HepG2 (cell line): ENCODE data around the gene ATP6V0A1. TPM values are rescaled to one million over a fixed set of nuclear protein-coding genes. Genes with fewer than 3 reads are reported as not detected.

ENCODE experiments used
- AGO2 ChIP-seq: fragments of 200-400 bp; formaldehyde crosslinking; optimal IDR thresholded peaks from 2 replicates; pipeline ENCODE3; 2017; ENCODE audit warnings: mild to moderate bottlenecking, low read depth, low read length, moderate library complexity
- ARID2 ChIP-seq: sonication (generic); formaldehyde crosslinking; IDR thresholded peaks from 2 replicates; pipeline ENCODE4 v1.8.1; 2022; ENCODE audit warnings: mild to moderate bottlenecking, missing genetic modification reagents, borderline replicate concordance
- ATF7 ChIP-seq, 2 experiments: fragments of 450-650 bp in 1 of 2; sonication (generic) in 1 of 2; formaldehyde crosslinking in 1 of 2; IDR thresholded peaks; 2 replicates each; pipeline versions ENCODE4 v1.4.0 to v1.6.1; 2016 to 2020; ENCODE audit warnings: antibody characterized with exemption in 1 of 2, mild to moderate bottlenecking in 1 of 2, missing genetic modification reagents in 1 of 2
- BORCS8-MEF2B ChIP-seq: sonication (generic); formaldehyde crosslinking; IDR thresholded peaks from 2 replicates; pipeline ENCODE4 v1.8.0; 2022; ENCODE audit warnings: mild to moderate bottlenecking, missing genetic modification reagents
- CBX1 ChIP-seq: IDR thresholded peaks from one replicate; pipeline ENCODE4 v1.6.1; 2016; ENCODE audit warnings: antibody characterized with exemption, low read depth
- GZF1 ChIP-seq: sonication (generic); formaldehyde crosslinking; IDR thresholded peaks from 2 replicates; pipeline ENCODE4 v1.5.1; 2020; ENCODE audit warnings: mild to moderate bottlenecking, missing genetic modification reagents
- HNRNPK ChIP-seq: fragments of 200-400 bp; formaldehyde crosslinking; IDR thresholded peaks from 2 replicates; pipeline ENCODE4 v1.6.1; 2018; ENCODE audit warnings: low read length, low read depth, moderate library complexity, mild to moderate bottlenecking; ENCODE audit not compliant: poor library complexity, severe bottlenecking
- IRF2 ChIP-seq: IDR thresholded peaks from 2 replicates; pipeline ENCODE4 v1.6.1; 2018; ENCODE audit warnings: missing genetic modification reagents, missing compliant biosample characterization
- MED8 ChIP-seq: sonication (generic); formaldehyde crosslinking; IDR thresholded peaks from 2 replicates; pipeline ENCODE4 v1.8.1; 2023; ENCODE audit warnings: mild to moderate bottlenecking, missing genetic modification reagents; ENCODE audit not compliant: insufficient replicate concordance
- MZF1 ChIP-seq: sonication (generic); formaldehyde crosslinking; IDR thresholded peaks from 2 replicates; pipeline ENCODE4 v1.8.1; 2023; ENCODE audit warnings: mild to moderate bottlenecking, missing genetic modification reagents, borderline replicate concordance
- NR2F6 ChIP-seq, 2 experiments: IDR thresholded peaks; 2 replicates each; pipeline ENCODE4 v1.6.1; 2016; ENCODE audit warnings: antibody characterized with exemption in 1 of 2, mild to moderate bottlenecking in 1 of 2
- PRMT3 ChIP-seq: sonication (generic); formaldehyde crosslinking; IDR thresholded peaks from 2 replicates; pipeline ENCODE4 v1.8.1; 2022; ENCODE audit warnings: low read depth, mild to moderate bottlenecking, moderate library complexity, missing genetic modification reagents, borderline replicate concordance
- TGIF2 ChIP-seq: IDR thresholded peaks from 2 replicates; pipeline ENCODE4 v1.6.1; 2016; ENCODE audit warnings: control low read depth, missing compliant biosample characterization
- TP53 ChIP-seq: sonication (generic); formaldehyde crosslinking; conservative IDR thresholded peaks from 2 replicates; pipeline ENCODE4 v1.4.0; 2020; ENCODE audit warnings: missing genetic modification reagents
- ZBTB7A ChIP-seq: sonication (generic); formaldehyde crosslinking; IDR thresholded peaks from 2 replicates; pipeline ENCODE4 v1.8.0; 2022; ENCODE audit warnings: mild to moderate bottlenecking, missing genetic modification reagents
- ZBTB7B ChIP-seq: sonication (generic); formaldehyde crosslinking; IDR thresholded peaks from 2 replicates; pipeline ENCODE4 v1.4.0; 2020; ENCODE audit warnings: missing genetic modification reagents
- ZNF230 ChIP-seq: sonication (generic); formaldehyde crosslinking; IDR thresholded peaks from 2 replicates; pipeline ENCODE4 v1.4.0; 2020; ENCODE audit warnings: mild to moderate bottlenecking, missing genetic modification reagents
- ZNF335 ChIP-seq: sonication (generic); formaldehyde crosslinking; IDR thresholded peaks from 2 replicates; pipeline ENCODE4 v1.4.0; 2020; ENCODE audit warnings: missing genetic modification reagents
- ZNF484 ChIP-seq: sonication (generic); formaldehyde crosslinking; IDR thresholded peaks from 2 replicates; pipeline ENCODE4 v1.5.1; 2020; ENCODE audit warnings: mild to moderate bottlenecking, low read depth, missing genetic modification reagents, borderline replicate concordance
- ZNF564 ChIP-seq: sonication (generic); formaldehyde crosslinking; IDR thresholded peaks from 2 replicates; pipeline ENCODE4 v1.8.1; 2023; ENCODE audit warnings: mild to moderate bottlenecking, missing genetic modification reagents
- ZNF713 ChIP-seq: sonication (generic); formaldehyde crosslinking; IDR thresholded peaks from 2 replicates; pipeline ENCODE4 v1.4.0; 2020; ENCODE audit warnings: mild to moderate bottlenecking, missing genetic modification reagents
- ZNF768 ChIP-seq: sonication (generic); formaldehyde crosslinking; IDR thresholded peaks from 2 replicates; pipeline ENCODE4 v1.4.0; 2020; ENCODE audit warnings: missing genetic modification reagents
- polyA plus RNA-seq, 8 experiments: library from polyadenylated mRNA; depleted of rRNA in 3 of 8; stranded (reverse) in 7 of 8; unstranded in 1 of 8; fragments of >200 nt; fragmentation: Illumina TruSeq in 4 of 8; extraction: Trizol in 4 of 8; gene quantifications; 2 replicates each; pipeline versions ENCODE4 v1.2.1 to v1.2.3, GENCODE V29; 2011 to 2016; ENCODE audit warnings: low read depth in 4 of 8, missing spikeins in 1 of 8, mixed read lengths in 1 of 8; ENCODE audit not compliant: insufficient read depth in 1 of 8
- total RNA-seq, 5 experiments: library from RNA; depleted of rRNA; stranded (reverse); fragments of >200 nt; fragmentation: Illumina TruSeq; extraction: Trizol; gene quantifications; 2 replicates each; pipeline ENCODE4 v1.2.3, GENCODE V29; 2016; ENCODE audit warnings: low read depth in 1 of 5
- TF ChIP-seq, protein P1 (sequence below): sonication (generic); formaldehyde crosslinking; IDR thresholded peaks from 2 replicates; pipeline ENCODE4 v1.8.1; 2023; ENCODE audit warnings: mild to moderate bottlenecking, missing genetic modification reagents
- TF ChIP-seq, protein P2 (sequence below): sonication (generic); formaldehyde crosslinking; IDR thresholded peaks from 2 replicates; pipeline ENCODE4 v1.4.0; 2020; ENCODE audit warnings: missing genetic modification reagents
- TF ChIP-seq, protein P3 (sequence below): sonication (generic); formaldehyde crosslinking; IDR thresholded peaks from 2 replicates; pipeline ENCODE4 v1.8.1; 2023; ENCODE audit warnings: mild to moderate bottlenecking, missing genetic modification reagents

Gene ATP6V0A1
- total and polyA plus RNA-seq, 2 of the 13 experiments (the other 11 are each of a cell fraction or from before 2014, with no cell fraction given): 27.9 to 54.1 TPM

DNA sequence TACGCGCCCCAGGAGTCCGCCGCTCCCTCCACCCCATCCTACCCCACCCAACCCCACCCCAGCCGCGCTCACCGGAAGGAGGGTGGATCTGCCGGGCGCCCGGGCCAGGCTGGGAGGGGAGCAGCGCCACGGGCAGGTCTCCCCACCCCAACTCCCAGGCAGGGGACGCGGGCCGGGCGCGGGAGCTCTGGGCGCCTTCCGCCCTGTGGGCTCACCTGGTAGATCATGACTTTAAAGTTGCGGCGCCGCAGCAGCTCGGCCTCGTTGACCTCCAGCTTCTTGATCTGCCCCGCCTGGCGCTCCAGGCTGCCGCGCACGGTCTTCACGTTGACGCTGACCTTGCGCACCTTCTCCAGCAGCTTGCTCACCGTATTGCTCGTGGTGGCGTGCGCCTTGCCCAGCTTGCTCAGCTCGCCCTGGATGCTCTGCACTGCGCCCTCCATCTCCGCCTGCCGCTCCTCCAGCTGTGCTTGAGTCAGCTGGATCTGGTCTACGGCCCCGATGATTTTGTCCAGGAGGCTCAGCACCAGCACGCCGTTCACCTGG lies 36.2 kb upstream of the ATP6V0A1 start (continued):
- TF ChIP-seq ZNF484 (CRISPR knock-in tag): peak; percentile 86; the same call in 1 of the 2 replicates
- TF ChIP-seq, protein P1, sequence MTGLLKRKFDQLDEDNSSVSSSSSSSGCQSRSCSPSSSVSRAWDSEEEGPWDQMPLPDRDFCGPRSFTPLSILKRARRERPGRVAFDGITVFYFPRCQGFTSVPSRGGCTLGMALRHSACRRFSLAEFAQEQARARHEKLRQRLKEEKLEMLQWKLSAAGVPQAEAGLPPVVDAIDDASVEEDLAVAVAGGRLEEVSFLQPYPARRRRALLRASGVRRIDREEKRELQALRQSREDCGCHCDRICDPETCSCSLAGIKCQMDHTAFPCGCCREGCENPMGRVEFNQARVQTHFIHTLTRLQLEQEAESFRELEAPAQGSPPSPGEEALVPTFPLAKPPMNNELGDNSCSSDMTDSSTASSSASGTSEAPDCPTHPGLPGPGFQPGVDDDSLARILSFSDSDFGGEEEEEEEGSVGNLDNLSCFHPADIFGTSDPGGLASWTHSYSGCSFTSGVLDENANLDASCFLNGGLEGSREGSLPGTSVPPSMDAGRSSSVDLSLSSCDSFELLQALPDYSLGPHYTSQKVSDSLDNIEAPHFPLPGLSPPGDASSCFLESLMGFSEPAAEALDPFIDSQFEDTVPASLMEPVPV: peak; percentile 67; the same call in 1 of the 2 replicates
- 0 out of 2 replicates have a peak, but pooled peaks have one; percentile 71 for TF ChIP-seq GZF1 (CRISPR knock-in tag)
- peak; percentile 15; the same call in 1 of the 2 replicates for TF ChIP-seq IRF2 (CRISPR knock-in tag)
- peak; percentile 61; the same call in 1 of the 2 replicates for TF ChIP-seq PRMT3 (CRISPR knock-in tag)
- TF ChIP-seq TGIF2 (CRISPR knock-in tag): peak; percentile 44; the same call in 1 of the 2 replicates
- no peak for TF ChIP-seq ZNF335 (CRISPR knock-in tag)
- TF ChIP-seq AGO2: no peak
- peak; percentile 18; the same call in 1 of the 2 replicates for TF ChIP-seq BORCS8-MEF2B (CRISPR knock-in tag)
- TF ChIP-seq CBX1: no peak
- TF ChIP-seq ZBTB7B (CRISPR knock-in tag): no peak
- TF ChIP-seq, protein P2, sequence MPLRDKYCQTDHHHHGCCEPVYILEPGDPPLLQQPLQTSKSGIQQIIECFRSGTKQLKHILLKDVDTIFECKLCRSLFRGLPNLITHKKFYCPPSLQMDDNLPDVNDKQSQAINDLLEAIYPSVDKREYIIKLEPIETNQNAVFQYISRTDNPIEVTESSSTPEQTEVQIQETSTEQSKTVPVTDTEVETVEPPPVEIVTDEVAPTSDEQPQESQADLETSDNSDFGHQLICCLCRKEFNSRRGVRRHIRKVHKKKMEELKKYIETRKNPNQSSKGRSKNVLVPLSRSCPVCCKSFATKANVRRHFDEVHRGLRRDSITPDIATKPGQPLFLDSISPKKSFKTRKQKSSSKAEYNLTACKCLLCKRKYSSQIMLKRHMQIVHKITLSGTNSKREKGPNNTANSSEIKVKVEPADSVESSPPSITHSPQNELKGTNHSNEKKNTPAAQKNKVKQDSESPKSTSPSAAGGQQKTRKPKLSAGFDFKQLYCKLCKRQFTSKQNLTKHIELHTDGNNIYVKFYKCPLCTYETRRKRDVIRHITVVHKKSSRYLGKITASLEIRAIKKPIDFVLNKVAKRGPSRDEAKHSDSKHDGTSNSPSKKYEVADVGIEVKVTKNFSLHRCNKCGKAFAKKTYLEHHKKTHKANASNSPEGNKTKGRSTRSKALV (CRISPR knock-in tag): peak; percentile 99; the same call in 1 of the 2 replicates
- TF ChIP-seq ZNF768 (CRISPR knock-in tag): 0 out of 2 replicates have a peak, but pooled peaks have one; percentile 45
- 0 out of 2 replicates have a peak, but pooled peaks have one; percentile 58 for TF ChIP-seq ZBTB7A (CRISPR knock-in tag)
- TF ChIP-seq ZNF564 (CRISPR knock-in tag): 0 out of 2 replicates have a peak, but pooled peaks have one; percentile 55
- no peak for TF ChIP-seq ZNF230 (CRISPR knock-in tag)
- TF ChIP-seq HNRNPK: peak; percentile 23
- peak; percentile 25 for TF ChIP-seq MED8
- no peak for TF ChIP-seq TP53 (CRISPR knock-in tag)
- TF ChIP-seq NR2F6 (IDR thresholded peaks at IDR 0.05): no peak
- TF ChIP-seq NR2F6 (CRISPR knock-in tag; IDR thresholded peaks at IDR 0.05): peak; percentile 72
- peak; percentile 80; the same call in 1 of the 2 replicates for TF ChIP-seq MZF1 (CRISPR knock-in tag)
- TF ChIP-seq, protein P3, sequence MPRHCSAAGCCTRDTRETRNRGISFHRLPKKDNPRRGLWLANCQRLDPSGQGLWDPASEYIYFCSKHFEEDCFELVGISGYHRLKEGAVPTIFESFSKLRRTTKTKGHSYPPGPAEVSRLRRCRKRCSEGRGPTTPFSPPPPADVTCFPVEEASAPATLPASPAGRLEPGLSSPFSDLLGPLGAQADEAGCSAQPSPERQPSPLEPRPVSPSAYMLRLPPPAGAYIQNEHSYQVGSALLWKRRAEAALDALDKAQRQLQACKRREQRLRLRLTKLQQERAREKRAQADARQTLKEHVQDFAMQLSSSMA (CRISPR knock-in tag): 0 out of 2 replicates have a peak, but pooled peaks have one; percentile 34
- peak; percentile 20; the same call in 1 of the 2 replicates for TF ChIP-seq ZNF713
- peak; percentile 81; the same call in 1 of the 2 replicates for TF ChIP-seq ARID2 (CRISPR knock-in tag)
- TF ChIP-seq ATF7 (IDR thresholded peaks at IDR 0.05): no peak
- TF ChIP-seq ATF7 (CRISPR knock-in tag; IDR thresholded peaks at IDR 0.05): no peak
